Endodermal cell (in vitro differentiated cells): Measurements from ENCODE around the gene WASF2. TPM values are rescaled to one million over a fixed set of nuclear protein-coding genes. Genes with fewer than 3 reads are reported as not detected.

Source experiments
- DNase-seq: peaks from one replicate; pipeline ENCODE4 v3.0.0-alpha.2; 2017
- H3K27ac ChIP-seq: 2 replicates; pipeline ENCODE4 v1.5.1; 2013; ENCODE audit warnings: mild to moderate bottlenecking, low read depth, low read length, moderate library complexity
- H3K27me3 ChIP-seq: 2 replicates; pipeline ENCODE4 v1.6.1; 2013; ENCODE audit warnings: mild to moderate bottlenecking, low read length, moderate library complexity; ENCODE audit not compliant: insufficient read depth, control insufficient read depth, poor library complexity, severe bottlenecking
- H3K36me3 ChIP-seq: 2 replicates; pipeline ENCODE4 v1.7.0; 2013; ENCODE audit warnings: mild to moderate bottlenecking, low read length, moderate library complexity; ENCODE audit not compliant: control insufficient read depth, insufficient read depth
- H3K4me1 ChIP-seq: one replicate; pipeline ENCODE4 v1.7.0; 2013; ENCODE audit warnings: low read length; ENCODE audit not compliant: control insufficient read depth, insufficient read depth
- H3K4me3 ChIP-seq: 2 replicates; pipeline ENCODE4 v1.5.1; 2013; ENCODE audit warnings: mild to moderate bottlenecking, low read length, moderate library complexity
- H3K9ac ChIP-seq: 2 replicates; pipeline ENCODE4 v1.6.1; 2013; ENCODE audit warnings: mild to moderate bottlenecking, low read length, moderate library complexity; ENCODE audit not compliant: poor library complexity, severe bottlenecking; ENCODE audit errors: extremely low read depth
- H3K9me3 ChIP-seq: 2 replicates; pipeline ENCODE4 v1.6.1; 2013; ENCODE audit warnings: mild to moderate bottlenecking, low read length, moderate library complexity; ENCODE audit not compliant: control insufficient read depth
- H3K27ac Mint-ChIP-seq: 2 replicates; pipeline ENCODE4 v1.8.0; 2020; ENCODE audit warnings: mixed read lengths
- H3K27me3 Mint-ChIP-seq: 2 replicates; pipeline ENCODE4 v1.8.0; 2021; ENCODE audit warnings: mild to moderate bottlenecking, mixed read lengths; ENCODE audit not compliant: insufficient read depth
- H3K36me3 Mint-ChIP-seq: 2 replicates; pipeline ENCODE4 v1.8.0; 2020; ENCODE audit warnings: low read depth, mixed read lengths
- H3K4me1 Mint-ChIP-seq: 2 replicates; pipeline ENCODE4 v1.8.0; 2020; ENCODE audit warnings: mixed read lengths
- H3K4me3 Mint-ChIP-seq: 2 replicates; pipeline ENCODE4 v1.8.0; 2020; ENCODE audit warnings: mild to moderate bottlenecking, moderate library complexity, mixed read lengths
- H3K9me3 Mint-ChIP-seq: 2 replicates; pipeline ENCODE4 v1.8.0; 2020; ENCODE audit warnings: mild to moderate bottlenecking, mixed read lengths
- CTCF ChIP-seq: fragments of 200-600 bp; sonication (generic); conservative IDR thresholded peaks from 2 replicates; pipeline ENCODE4 v1.5.0; 2021; ENCODE audit warnings: antibody characterized with exemption, mild to moderate bottlenecking
- WGBS, 2 experiments: methylation state at CpG; one replicate each; pipeline versions ENCODE4 v1.1.5 to v1.1.7; 2013; ENCODE audit warnings: missing lambda C conversion rate in 2 of 2, mixed read lengths in 1 of 2; ENCODE audit not compliant: insufficient coverage in 1 of 2, insufficient read length in 1 of 2; 5-methylcytosine and 5-hydroxymethylcytosine counted together
- total RNA-seq, 2 donors: library from RNA; stranded (reverse); fragmentation: NEBNext Ultra II Directional in 1 of 2; extraction: Animal tissue kit (Norgen Biotek cat#: 25700) in 1 of 2; gene quantifications; 2 replicates in 1 of 2; 3 replicates in 1 of 2; pipeline ENCODE4 v1.2.1, GENCODE V29; 2021

The WASF2 gene
- total RNA-seq, 2 donors from 2014 or later: 90.0 to 98.8 TPM

GRCh38 chr1:27517907-27518718 is 28.1 kb upstream of the WASF2 start:
- Mint-ChIP-seq H3K4me3 (no peak overlapping the region), H3K27me3 (no peaks in the 10 kb centered on the region), H3K27ac (peak overlapping the region; percentile 12), H3K36me3 (no peaks in the 10 kb centered on the region), H3K9me3 (no peaks in the 10 kb centered on the region), H3K4me1 (peaks cover 25% of the 10 kb centered on the region)
- Histone ChIP-seq H3K27me3 (no peaks in the 10 kb centered on the region), H3K4me3 (no peak overlapping the region), H3K27ac (no peak overlapping the region), H3K4me1 (peaks cover 4% of the 10 kb centered on the region), H3K36me3 (no peaks in the 10 kb centered on the region), H3K9ac (no peak overlapping the region), H3K9me3 (no peaks in the 10 kb centered on the region)
- WGBS, 2 experiments: 81 to 92% methylated on average over 15 to 21 of the region's 21 CpGs
- TF ChIP-seq CTCF: no peak
- DNase-seq: peak; percentile 79

GRCh38 chr1:27517301-27517700 is 27.3 kb upstream of the WASF2 start:
- peaks cover 17% of the 10 kb centered on the region for H3K4me1 Mint-ChIP-seq
- WGBS, 2 experiments: 83 to 90% methylated on average over 1 to 2 of the region's 2 CpGs
- no peaks in the 10 kb centered on the region for H3K9me3 ChIP-seq
- no peaks in the 10 kb centered on the region for H3K36me3 ChIP-seq
- H3K27me3 ChIP-seq: no peaks in the 10 kb centered on the region
- H3K27ac Mint-ChIP-seq: no peak overlapping the region
- no peaks in the 10 kb centered on the region for H3K27me3 Mint-ChIP-seq
- DNase-seq: no peak
- H3K4me1 ChIP-seq: no peaks in the 10 kb centered on the region
- no peak overlapping the region for H3K27ac ChIP-seq
- no peaks in the 10 kb centered on the region for H3K36me3 Mint-ChIP-seq
- no peak overlapping the region for H3K4me3 Mint-ChIP-seq
- no peak for TF ChIP-seq CTCF
- H3K9ac ChIP-seq: no peak overlapping the region
- H3K4me3 ChIP-seq: no peak overlapping the region
- H3K9me3 Mint-ChIP-seq: no peaks in the 10 kb centered on the region

- no peak overlapping the region for H3K27ac Mint-ChIP-seq
- no peaks in the 10 kb centered on the region for H3K36me3 Mint-ChIP-seq
- no peak for TF ChIP-seq CTCF
Observed at GRCh38 chr1:27515626-27516025, 25.7 kb upstream of the WASF2 start.

More at GRCh38 chr1:27515626-27516025, 25.7 kb upstream of the WASF2 start:
- Mint-ChIP-seq H3K4me3 (no peak overlapping the region), H3K27me3 (no peaks in the 10 kb centered on the region), H3K4me1 (peaks cover 12% of the 10 kb centered on the region), H3K9me3 (no peaks in the 10 kb centered on the region)
- H3K9me3 ChIP-seq: no peaks in the 10 kb centered on the region
- H3K27me3 ChIP-seq: no peaks in the 10 kb centered on the region
- no peaks in the 10 kb centered on the region for H3K36me3 ChIP-seq
- H3K4me3 ChIP-seq: no peak overlapping the region
- H3K4me1 ChIP-seq: no peaks in the 10 kb centered on the region
- no peak overlapping the region for H3K9ac ChIP-seq
- H3K27ac ChIP-seq: no peak overlapping the region
- 80 to 95% methylated on average over 1 to 3 of the region's 3 CpGs for WGBS, 2 experiments
- DNase-seq: no peak
